WTC11 (cell line): ENCODE measurements around the gene TEX54. TPM values are rescaled to one million over a fixed set of nuclear protein-coding genes. Genes with fewer than 3 reads are reported as not detected.

Experiments
- ATAC-seq: fragments of 200-7000 bp; cut with Tn5 transposase; 2 replicates; pipeline ENCODE4 v1.10.0; 2021; ENCODE audit warnings: mild to moderate bottlenecking, moderate library complexity
- CTCF ChIA-PET: fragments of 300-600 bp; sonication (Branson Sonifier 250); formaldehyde crosslinking; loops from one replicate; lab custom pipeline; 2021; ENCODE audit warnings: antibody characterized with exemption; lab: Charles Lee
- POLR2A ChIA-PET: fragments of 350-600 bp; sonication (Branson Sonifier 250); formaldehyde crosslinking; loops from one replicate; lab custom pipeline; 2021; ENCODE audit warnings: antibody characterized with exemption; lab: Charles Lee
- DNase-seq: peaks from one replicate; pipeline ENCODE4 v3.0.0; 2021; ENCODE audit warnings: low spot score
- H3K27ac Mint-ChIP-seq: 2 replicates; pipeline ENCODE4 v1.8.0; 2021; ENCODE audit warnings: mixed read lengths
- H3K27me3 Mint-ChIP-seq: 2 replicates; pipeline ENCODE4 v1.8.0; 2021; ENCODE audit warnings: low read depth, mild to moderate bottlenecking, moderate library complexity, mixed read lengths
- H3K36me3 Mint-ChIP-seq: 2 replicates; pipeline ENCODE4 v1.8.0; 2021; ENCODE audit warnings: mixed read lengths
- H3K4me1 Mint-ChIP-seq: 2 replicates; pipeline ENCODE4 v1.8.0; 2022; ENCODE audit warnings: mixed read lengths
- H3K4me3 Mint-ChIP-seq: 2 replicates; pipeline ENCODE4 v1.8.0; 2021; ENCODE audit warnings: mild to moderate bottlenecking, moderate library complexity, mixed read lengths
- H3K9me3 Mint-ChIP-seq: 2 replicates; pipeline ENCODE4 v1.8.0; 2021; ENCODE audit warnings: mixed read lengths
- AR ChIP-seq: fragments of 250-450 bp; sonication (Bioruptor Pico); IDR thresholded peaks from 2 replicates; pipeline ENCODE4 v1.9.0; 2021; ENCODE audit warnings: mild to moderate bottlenecking
- ATF2 ChIP-seq: sonication (generic); formaldehyde crosslinking; IDR thresholded peaks from 2 replicates; pipeline ENCODE4 v1.8.1; 2022; ENCODE audit warnings: low read depth, missing genetic modification reagents, borderline replicate concordance
- ATF6 ChIP-seq: sonication (generic); formaldehyde crosslinking; IDR thresholded peaks from 2 replicates; pipeline ENCODE4 v1.8.1; 2023; ENCODE audit warnings: mild to moderate bottlenecking, missing genetic modification reagents
- CREB1 ChIP-seq: sonication (generic); formaldehyde crosslinking; IDR thresholded peaks from 2 replicates; pipeline ENCODE4 v1.8.0; 2023; ENCODE audit warnings: mild to moderate bottlenecking, missing genetic modification reagents
- CREM ChIP-seq: sonication (generic); formaldehyde crosslinking; IDR thresholded peaks from 2 replicates; pipeline ENCODE4 v1.8.1; 2022; ENCODE audit warnings: mild to moderate bottlenecking, missing genetic modification reagents, moderate library complexity
- FOXJ3 ChIP-seq: sonication (generic); formaldehyde crosslinking; IDR thresholded peaks from 2 replicates; pipeline ENCODE4 v1.9.0; 2021; ENCODE audit warnings: missing genetic modification reagents, mild to moderate bottlenecking, borderline replicate concordance
- FOXP4 ChIP-seq: sonication (generic); formaldehyde crosslinking; IDR thresholded peaks from 2 replicates; pipeline ENCODE4 v1.8.0; 2022; ENCODE audit warnings: mild to moderate bottlenecking, missing genetic modification reagents
- IRF2 ChIP-seq: sonication (generic); formaldehyde crosslinking; IDR thresholded peaks from 2 replicates; pipeline ENCODE4 v1.8.0; 2022; ENCODE audit warnings: low read depth, missing genetic modification reagents, borderline replicate concordance
- NR2C2 ChIP-seq: sonication (generic); formaldehyde crosslinking; IDR thresholded peaks from 2 replicates; pipeline ENCODE4 v1.8.0; 2022; ENCODE audit warnings: mild to moderate bottlenecking, missing genetic modification reagents
- SOX15 ChIP-seq: fragments of 250-450 bp; sonication (Bioruptor Pico); IDR thresholded peaks from 2 replicates; pipeline ENCODE4 v1.9.0; 2021; ENCODE audit warnings: mild to moderate bottlenecking
- STAT6 ChIP-seq: sonication (generic); formaldehyde crosslinking; conservative IDR thresholded peaks from 2 replicates; pipeline ENCODE4 v1.8.1; 2023; ENCODE audit warnings: mild to moderate bottlenecking, low read depth, missing genetic modification reagents, moderate library complexity
- ZBTB43 ChIP-seq: sonication (generic); formaldehyde crosslinking; IDR thresholded peaks from 2 replicates; pipeline ENCODE4 v1.8.1; 2023; ENCODE audit warnings: mild to moderate bottlenecking, missing genetic modification reagents
- ZNF232 ChIP-seq: sonication (generic); formaldehyde crosslinking; IDR thresholded peaks from 2 replicates; pipeline ENCODE4 v1.8.0; 2022; ENCODE audit warnings: mild to moderate bottlenecking, missing genetic modification reagents
- total RNA-seq: library from RNA; stranded (reverse); gene quantifications from 3 replicates; pipeline ENCODE4 v1.2.3, GENCODE V29; 2021

TEX54 gene
- total RNA-seq, 1 experiment from 2014 or later = not detected

GRCh38 chr11:62810748-62811147 is 21.9 kb downstream of the TEX54 start:
- peaks cover 11% of the 10 kb centered on the region for H3K4me1 Mint-ChIP-seq
- CTCF ChIA-PET = no interaction called here
- H3K36me3 Mint-ChIP-seq = no peaks in the 10 kb centered on the region
- no peaks in the 10 kb centered on the region for H3K9me3 Mint-ChIP-seq
- H3K27me3 Mint-ChIP-seq = no peaks in the 10 kb centered on the region
- ATAC-seq = no peak
- H3K27ac Mint-ChIP-seq = no peak overlapping the region; the same call in 1 of the 2 replicates
- H3K4me3 Mint-ChIP-seq = no peak overlapping the region
- no peak for TF ChIP-seq CREM (CRISPR knock-in tag)
- no peak for TF ChIP-seq AR (CRISPR knock-in tag)
- TF ChIP-seq STAT6 = no peak
- TF ChIP-seq FOXP4 (CRISPR knock-in tag) = no peak
- TF ChIP-seq CREB1 (CRISPR knock-in tag) = no peak
- TF ChIP-seq ATF6 (CRISPR knock-in tag) = no peak
- no peak for TF ChIP-seq ATF2 (CRISPR knock-in tag)
- no peak for TF ChIP-seq SOX15
- no peak for TF ChIP-seq FOXJ3 (CRISPR knock-in tag)
- TF ChIP-seq IRF2 (CRISPR knock-in tag) = no peak
- TF ChIP-seq ZNF232 (CRISPR knock-in tag) = no peak
- no peak for DNase-seq
- POLR2A ChIA-PET = interaction anchor here (0.6 kb wide), 1 partner anchor 131 kb away, joined by 3 read pairs; no protein-coding TSS in a partner anchor

GRCh38 chr11:62806611-62807121 is 26.0 kb downstream of the TEX54 start:
- H3K27me3 Mint-ChIP-seq = no peaks in the 10 kb centered on the region
- ATAC-seq = no peak
- H3K9me3 Mint-ChIP-seq = no peaks in the 10 kb centered on the region
- no peak for TF ChIP-seq ZBTB43
- no peak for TF ChIP-seq NR2C2 (CRISPR knock-in tag)
- H3K27ac Mint-ChIP-seq = peak overlapping the region; percentile 72
- peaks cover 14% of the 10 kb centered on the region for H3K36me3 Mint-ChIP-seq
- DNase-seq = no peak
- H3K4me3 Mint-ChIP-seq = peak overlapping the region; percentile 98
- H3K4me1 Mint-ChIP-seq = peaks cover 22% of the 10 kb centered on the region
- ChIA-PET POLR2A (interaction anchor here (0.5 to 2.3 kb wide), 6 partner anchors 19 to 142 kb away, joined by 3 to 15 read pairs (median 4); partner anchors contain the start of genes C11orf98, CSKMT, STX5 and TEX54), CTCF (interaction anchor here (1.0 to 2.3 kb wide), 5 partner anchors 20 to 74 kb away, joined by 3 to 23 read pairs (median 6); partner anchors contain the start of genes SLC3A2, STX5, TAF6L and TMEM179B)
